HG03280 (cell line): ENCODE data around the gene HAND1.

Experiments
- ATAC-seq: cut with Tn5 transposase; IDR thresholded peaks from one replicate; pipeline ENCODE4 v1.9.1; 2021; ENCODE audit warnings: mild to moderate bottlenecking, moderate library complexity; ENCODE audit not compliant: unreplicated experiment

HAND1 gene

GRCh38 chr5:154479944-154480750 lies 2.1 kb upstream of the HAND1 start:
- no peak for ATAC-seq

DNA sequence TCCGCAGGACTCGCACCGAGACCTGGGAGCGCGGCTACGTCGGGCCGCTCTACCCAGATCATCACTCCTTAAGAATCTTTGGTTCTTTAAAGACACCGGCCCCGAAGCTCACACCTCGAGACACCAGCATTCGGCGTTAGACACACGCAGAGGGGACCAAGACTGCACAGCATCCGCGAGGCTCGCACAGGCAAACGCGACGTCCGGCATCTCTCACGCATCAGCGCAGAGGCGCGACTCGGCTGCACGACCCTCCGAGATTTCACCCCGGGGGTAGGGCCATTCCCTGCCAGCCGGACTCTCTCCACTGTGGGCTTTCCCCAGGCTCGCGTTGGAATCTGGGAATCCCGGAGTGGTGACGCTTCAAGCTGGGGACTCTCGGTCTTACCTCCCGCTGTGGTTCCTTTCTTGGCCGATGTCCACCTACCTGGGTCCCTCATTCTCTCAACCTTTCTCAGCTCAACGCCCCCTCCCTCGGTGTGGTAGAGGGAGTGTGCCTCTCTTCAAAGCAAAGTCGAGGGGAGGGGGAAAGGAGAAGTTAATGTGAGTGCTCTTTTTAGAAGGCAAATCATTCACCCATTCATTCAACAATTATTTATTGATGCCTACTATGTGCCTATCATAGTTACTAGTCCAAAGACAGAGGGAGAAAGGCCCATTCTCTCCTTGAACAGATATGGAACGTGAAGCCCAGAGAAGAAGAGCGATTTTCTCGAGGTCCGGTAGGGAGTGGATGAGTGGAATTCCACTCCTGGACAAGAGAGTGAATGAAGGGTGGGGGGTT lies 1.3 kb upstream of the HAND1 start:
- no peak for ATAC-seq

- ATAC-seq: no peak
These were observed 729 bp upstream of the HAND1 start for GRCh38 chr5:154478752-154479159.

DNA sequence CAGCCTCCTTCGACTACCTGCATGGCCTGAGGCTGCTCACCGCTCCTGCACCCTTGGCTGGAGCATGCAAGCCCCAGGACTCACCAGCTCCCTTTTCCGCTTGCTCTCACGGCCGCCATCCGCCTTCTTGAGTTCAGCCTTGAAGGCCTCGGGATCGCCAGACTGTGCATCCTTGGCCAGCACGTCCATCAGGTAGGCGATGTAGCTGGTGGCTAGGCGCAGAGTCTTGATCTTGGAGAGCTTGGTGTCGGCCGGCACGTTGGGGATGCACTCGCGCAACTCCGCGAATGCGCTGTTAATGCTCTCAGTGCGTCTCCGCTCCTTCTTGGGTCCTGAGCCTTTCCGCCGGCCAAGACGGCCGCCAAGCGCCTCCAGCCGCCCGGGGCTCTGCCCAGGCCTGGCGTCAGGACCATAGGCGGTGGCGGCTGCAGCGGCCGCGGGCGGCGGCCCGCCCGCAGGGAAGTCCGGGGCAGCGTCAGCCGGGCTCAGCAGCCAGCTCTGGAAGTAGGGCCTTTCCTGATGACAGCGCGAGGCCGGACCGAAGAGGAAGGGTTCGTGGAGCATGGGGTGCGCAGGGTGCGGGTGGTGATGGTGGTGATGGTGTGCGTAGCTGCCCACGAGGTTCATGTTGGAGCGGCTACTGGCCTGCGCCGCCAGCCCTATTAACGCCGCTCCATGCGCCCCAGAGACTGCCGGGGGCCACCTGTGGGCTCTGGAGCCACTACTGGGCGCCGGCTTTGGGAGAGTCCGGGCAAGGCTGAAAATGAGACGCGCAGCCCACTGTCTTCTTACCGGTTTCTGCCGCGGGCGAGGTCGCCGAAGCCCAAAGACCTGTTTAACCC lies 424 bp downstream of the HAND1 start:
- ATAC-seq: no peak

DNA sequence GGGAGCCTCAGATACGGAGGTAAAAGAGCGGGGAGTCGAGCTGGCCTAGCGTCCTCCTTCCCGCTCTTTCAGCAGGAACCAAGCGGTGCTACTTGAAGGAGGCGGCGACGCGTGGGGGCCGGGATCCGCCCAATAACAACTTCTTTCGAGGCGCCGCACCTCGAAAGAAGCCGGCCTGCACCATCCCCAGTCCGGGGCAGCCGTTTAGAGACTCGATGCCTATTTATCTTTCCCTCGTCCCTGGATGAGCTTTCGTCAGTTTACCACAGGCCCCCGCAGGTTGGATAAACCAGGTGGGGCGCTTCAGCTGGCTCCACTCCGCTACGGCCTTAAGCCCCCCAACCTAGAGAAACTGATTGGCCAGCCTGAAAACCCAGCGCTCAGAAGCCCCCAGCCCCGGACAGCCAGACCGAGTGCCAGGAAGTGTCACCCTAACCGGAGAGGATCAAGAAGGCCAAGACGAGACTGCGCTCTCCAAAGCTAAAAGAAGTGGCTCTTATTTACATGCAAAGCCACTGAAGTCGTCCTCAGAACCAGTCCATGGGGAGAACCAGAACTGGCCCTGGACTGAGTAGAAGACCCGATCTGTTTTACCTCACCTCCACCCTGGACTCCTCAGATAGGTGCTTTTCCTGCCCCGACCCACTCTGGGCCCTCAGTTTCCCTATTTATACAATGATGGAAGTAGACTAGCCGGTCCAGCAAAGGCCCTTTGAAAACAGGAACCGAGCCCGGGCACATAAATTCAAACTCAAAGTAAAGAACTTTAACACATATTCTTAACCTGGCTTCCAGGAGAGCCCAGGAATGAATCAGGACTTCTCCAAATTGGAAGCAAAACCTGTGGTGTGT lies 1.4 kb downstream of the HAND1 start:
- no peak for ATAC-seq

DNA sequence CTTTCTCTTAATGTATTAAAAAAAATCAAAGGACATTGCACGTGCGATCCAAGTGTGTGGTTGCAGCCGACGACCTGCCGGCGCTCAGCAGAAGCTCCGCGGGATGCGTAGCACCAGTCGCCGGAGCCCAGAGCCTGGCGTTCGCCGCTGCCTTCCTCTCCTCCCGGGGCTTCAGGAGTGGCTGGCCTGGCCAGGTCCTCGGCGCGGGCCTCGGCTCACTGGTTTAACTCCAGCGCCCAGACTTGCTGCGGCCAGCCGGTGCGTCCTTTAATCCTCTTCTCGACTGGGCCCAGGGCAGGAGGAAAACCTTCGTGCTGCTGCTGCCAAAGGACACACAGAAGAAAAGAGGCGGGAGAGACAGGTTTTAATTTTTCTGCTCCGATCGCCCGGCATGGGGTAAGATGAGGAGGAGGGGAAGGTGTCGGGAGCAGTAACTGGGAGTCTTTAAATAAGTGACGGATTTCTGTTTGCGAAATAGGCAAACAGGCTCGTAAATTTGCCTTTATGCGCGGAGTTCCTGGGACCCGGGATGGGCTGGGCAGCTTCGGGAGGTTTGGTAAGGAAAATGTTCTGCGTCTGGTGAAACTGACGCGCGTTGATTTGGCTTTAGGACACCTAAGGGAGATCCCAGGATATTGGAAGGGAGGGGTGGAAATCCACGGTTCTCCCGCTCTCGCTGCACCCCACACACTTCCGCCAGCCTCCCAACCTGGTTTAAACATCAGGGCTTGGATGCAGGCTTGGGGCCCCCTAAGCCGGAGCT lies 2.3 kb downstream of the HAND1 start:
- no peak for ATAC-seq

- no peak for ATAC-seq
These were observed 3.4 kb downstream of the HAND1 start for GRCh38 chr5:154474396-154475334.

- ATAC-seq: no peak
These were observed 4.3 kb downstream of the HAND1 start for GRCh38 chr5:154473581-154474283.

- no peak for ATAC-seq
These were observed 5.0 kb downstream of the HAND1 start for GRCh38 chr5:154472871-154473580.

DNA sequence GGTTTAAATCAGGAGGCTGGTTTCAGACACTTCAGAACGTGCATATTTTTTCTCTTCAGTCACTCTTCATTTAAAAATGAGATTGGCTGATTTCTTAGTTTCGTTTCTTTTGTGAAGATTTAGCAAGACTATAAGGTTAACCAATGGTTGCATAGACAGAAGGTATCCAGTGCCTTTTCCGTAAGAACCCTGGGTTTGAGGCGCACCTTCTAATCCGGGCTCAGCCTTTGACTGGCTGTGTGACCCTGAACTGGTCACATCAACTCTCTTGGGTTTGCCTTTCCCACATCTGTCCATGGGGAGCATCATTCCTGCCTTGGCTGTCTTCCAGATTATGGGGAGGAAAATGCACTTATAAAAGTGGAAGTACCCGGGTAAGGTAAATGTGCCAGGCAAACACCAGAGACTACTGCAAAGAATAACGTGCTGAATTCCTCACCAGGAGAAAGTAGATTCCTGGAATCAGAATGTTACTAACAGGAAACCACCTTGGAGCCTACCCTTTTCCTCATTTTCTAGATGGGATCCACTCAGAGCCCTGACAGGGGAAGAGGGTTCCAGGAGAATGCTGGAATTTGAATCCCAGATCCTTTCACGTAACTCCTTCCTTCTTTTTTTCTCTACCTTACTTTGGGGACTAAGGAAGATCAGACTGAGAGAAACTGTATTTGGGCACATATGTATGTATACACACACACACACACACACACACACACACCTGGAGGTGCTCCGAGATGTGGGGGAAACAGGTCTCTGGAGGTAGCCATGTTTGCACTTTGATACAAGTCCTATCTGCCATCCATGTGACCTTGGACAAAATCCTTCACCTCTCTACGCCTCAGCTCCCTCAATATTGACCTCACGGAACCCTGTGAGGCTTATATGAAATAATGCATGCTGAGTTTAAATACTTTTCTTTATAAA lies 6.8 kb downstream of the HAND1 start:
- ATAC-seq: no peak

GRCh38 chr5:154470137-154470536 lies 7.9 kb downstream of the HAND1 start:
- no peak for ATAC-seq

DNA sequence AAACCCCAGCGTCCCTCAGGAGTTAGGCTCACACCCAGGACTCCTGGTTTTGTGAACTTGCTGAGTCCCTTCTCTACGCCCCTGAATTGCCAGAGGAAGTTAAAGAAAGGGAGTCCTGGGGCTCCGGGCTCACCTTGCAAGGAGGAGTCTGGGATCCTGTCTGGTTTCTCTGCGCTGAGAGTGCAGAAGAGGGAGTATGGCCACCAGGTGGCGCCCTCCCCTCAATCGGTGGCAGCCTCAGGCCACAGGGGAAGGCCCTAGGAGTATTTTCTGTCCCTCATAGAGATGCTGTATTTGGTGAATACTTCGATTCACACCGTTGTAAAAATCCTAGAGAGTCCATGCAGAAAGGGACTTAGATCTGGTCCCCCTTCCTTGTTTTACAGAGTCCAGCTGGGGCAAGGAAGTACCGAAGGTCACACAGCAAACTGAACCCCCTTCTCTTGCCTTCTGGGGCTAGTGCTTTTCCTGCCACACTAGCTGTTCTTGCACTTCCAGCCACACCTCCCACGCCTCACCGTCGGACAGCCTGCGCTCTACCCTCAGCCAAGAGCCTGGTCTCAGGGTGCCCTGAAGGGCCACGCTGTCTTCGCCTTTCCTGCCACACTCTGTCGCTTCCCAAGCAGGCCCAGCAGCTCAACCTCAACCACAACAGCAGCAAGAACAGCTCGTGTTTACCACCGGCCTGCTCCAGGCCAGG lies 10.2 kb downstream of the HAND1 start:
- ATAC-seq: peak; percentile 94

- no peak for ATAC-seq
These were observed 11.4 kb downstream of the HAND1 start for GRCh38 chr5:154466671-154467070.

DNA sequence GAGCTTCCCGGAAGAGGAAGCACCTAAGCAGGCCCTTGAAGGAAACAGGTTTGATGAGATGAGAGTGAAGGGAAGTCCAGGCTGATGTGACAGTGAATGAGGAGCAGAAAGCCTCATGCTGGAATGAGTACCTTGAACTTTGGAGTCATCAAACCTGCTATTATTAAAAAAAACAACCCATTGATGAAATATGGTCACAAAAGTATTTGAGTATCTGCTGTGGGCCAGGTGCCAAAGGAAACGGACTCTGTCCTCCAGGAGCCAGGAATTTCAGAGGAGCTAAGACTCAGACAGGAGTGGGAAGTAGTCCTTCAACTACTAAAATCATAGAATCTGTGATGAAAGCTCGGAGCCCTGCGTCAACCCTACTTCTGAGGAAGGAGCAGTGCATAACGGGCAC lies 11.9 kb downstream of the HAND1 start:
- ATAC-seq: no peak

GRCh38 chr5:154465169-154465568 lies 12.9 kb downstream of the HAND1 start:
- no peak for ATAC-seq

- no peak for ATAC-seq
These were observed 13.6 kb downstream of the HAND1 start for GRCh38 chr5:154464438-154464837.
